Upper lobe of left lung (tissue), 6 donors: ENCODE measurements around the gene ANKRD1. TPM values are rescaled to one million over a fixed set of nuclear protein-coding genes. Genes with fewer than 3 reads are reported as not detected.
"Not testable (repeated sequence)": the region's sequence is repeated elsewhere in the genome, so short reads cannot be mapped to it uniquely, and the experiment has no call there.

Experiments used
- ATAC-seq, 2 donors: fragments of 200-7000 bp; cut with Tn5 transposase; one replicate each; pipeline ENCODE4 v1.9.1; 2022; ENCODE audit warnings: mild to moderate bottlenecking in 2 of 2, moderate library complexity in 2 of 2; ENCODE audit not compliant: low FRiP score in 2 of 2
- DNase-seq, 2 donors: peaks; one replicate each; pipeline ENCODE4 v3.0.0-alpha.2; 2019 to 2020
- H3K27ac ChIP-seq, 4 donors: fragments of 200-600 bp; sonication (generic); one replicate each; pipeline ENCODE4 v1.5.1; 2016 to 2019
- H3K27me3 ChIP-seq, 4 donors: fragments of 200-600 bp; sonication (generic); one replicate each; pipeline ENCODE4 v1.5.1; 2017 to 2019
- H3K36me3 ChIP-seq, 4 donors: fragments of 200-600 bp; sonication (generic); one replicate each; pipeline ENCODE4 v1.5.1; 2016 to 2019
- H3K4me1 ChIP-seq, 4 donors: fragments of 200-600 bp; sonication (generic); one replicate each; pipeline ENCODE4 v1.5.1; 2018 to 2019
- H3K4me3 ChIP-seq, 4 donors: fragments of 200-600 bp; sonication (generic); one replicate each; pipeline ENCODE4 v1.5.1; 2017 to 2019; ENCODE audit warnings: mild to moderate bottlenecking in 2 of 4, moderate library complexity in 1 of 4
- H3K9me3 ChIP-seq, 4 donors: fragments of 200-600 bp; sonication (generic); one replicate each; pipeline ENCODE4 v1.5.1; 2018 to 2019
- EP300 ChIP-seq, 4 donors: sonication (generic); formaldehyde crosslinking; IDR thresholded peaks; one replicate each; pipeline ENCODE4 v1.5.1; 2017; ENCODE audit warnings: antibody characterized with exemption in 4 of 4, control low read depth in 2 of 4
- POLR2A ChIP-seq, 4 donors: fragments of 450-650 bp; IDR thresholded peaks; one replicate each; pipeline ENCODE4 v1.5.1; 2016 to 2017; ENCODE audit warnings: antibody characterized with exemption in 4 of 4, mild to moderate bottlenecking in 2 of 4
- POLR2AphosphoS5 ChIP-seq, 2 donors: sonication (generic); formaldehyde crosslinking; IDR thresholded peaks; one replicate each; pipeline ENCODE4 v1.5.1; 2017; ENCODE audit warnings: antibody characterized with exemption in 2 of 2
- WGBS, 2 donors: methylation state at CpG; one replicate each; pipeline ENCODE4 v1.1.5; 2017 to 2018; 5-methylcytosine and 5-hydroxymethylcytosine counted together
- total RNA-seq, 6 donors: library from RNA; depleted of rRNA in 4 of 6; stranded (reverse); fragments of >200 nt in 4 of 6; gene quantifications; one replicate each; pipeline versions ENCODE4 v1.1.0 to v1.2.1, GENCODE V29; 2016 to 2021
- TF ChIP-seq, protein P1 (sequence below), 6 experiments: fragments of 450-650 bp in 4 of 6; fragments of 200-600 bp in 2 of 6; sonication (generic) in 2 of 6; IDR thresholded peaks; one replicate each; pipeline ENCODE4 v1.5.1; 2016 to 2019; ENCODE audit warnings: antibody characterized with exemption in 6 of 6
- donor health status: DM: no; HTN: no; CAD: no; lungs with moderate emphysema.
- donor health status: DM: no; HTN: yes; CAD: no; lungs with severe emphysema.

ANKRD1 gene
- total RNA-seq, 6 donors from 2014 or later: 28.0 to 223 (median 46.6) TPM; not detected in 1

DNA sequence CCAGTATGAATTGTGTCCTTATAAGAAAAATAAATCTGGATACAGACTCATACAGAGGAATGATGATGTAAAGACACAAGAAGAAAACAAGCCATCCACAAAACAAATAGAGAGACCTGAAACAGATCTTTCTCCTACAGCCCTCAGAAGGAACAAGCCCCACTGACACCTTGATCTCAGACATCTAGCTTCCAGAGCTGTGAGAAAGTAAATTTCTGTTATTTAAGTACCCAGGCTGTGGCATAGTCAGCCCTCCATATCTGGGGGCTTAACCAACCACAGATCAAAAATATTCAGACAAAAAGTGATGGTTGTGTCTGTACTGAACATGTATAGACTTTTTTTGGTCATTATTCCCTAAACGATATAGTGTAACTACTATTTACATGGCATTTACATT is 23.9 kb upstream of the ANKRD1 start:
- DNase-seq (no peak), ATAC-seq (no peak)
- no peaks in the 10 kb centered on the region for H3K36me3 ChIP-seq
- H3K27me3 ChIP-seq: no peaks in the 10 kb centered on the region
- H3K27ac ChIP-seq: no peak overlapping the region
- no peak overlapping the region for H3K4me3 ChIP-seq
- H3K9me3 ChIP-seq: no peaks in the 10 kb centered on the region
- WGBS, 2 donors: 0% methylated on average over 1 of the region's 1 CpG
- no peaks in the 10 kb centered on the region for H3K4me1 ChIP-seq
- no peak for TF ChIP-seq POLR2A (IDR thresholded peaks at IDR 0.05)
- TF ChIP-seq EP300 (IDR thresholded peaks at IDR 0.05): no peak
- TF ChIP-seq POLR2AphosphoS5 (IDR thresholded peaks at IDR 0.05): no peak
- TF ChIP-seq, protein P1, sequence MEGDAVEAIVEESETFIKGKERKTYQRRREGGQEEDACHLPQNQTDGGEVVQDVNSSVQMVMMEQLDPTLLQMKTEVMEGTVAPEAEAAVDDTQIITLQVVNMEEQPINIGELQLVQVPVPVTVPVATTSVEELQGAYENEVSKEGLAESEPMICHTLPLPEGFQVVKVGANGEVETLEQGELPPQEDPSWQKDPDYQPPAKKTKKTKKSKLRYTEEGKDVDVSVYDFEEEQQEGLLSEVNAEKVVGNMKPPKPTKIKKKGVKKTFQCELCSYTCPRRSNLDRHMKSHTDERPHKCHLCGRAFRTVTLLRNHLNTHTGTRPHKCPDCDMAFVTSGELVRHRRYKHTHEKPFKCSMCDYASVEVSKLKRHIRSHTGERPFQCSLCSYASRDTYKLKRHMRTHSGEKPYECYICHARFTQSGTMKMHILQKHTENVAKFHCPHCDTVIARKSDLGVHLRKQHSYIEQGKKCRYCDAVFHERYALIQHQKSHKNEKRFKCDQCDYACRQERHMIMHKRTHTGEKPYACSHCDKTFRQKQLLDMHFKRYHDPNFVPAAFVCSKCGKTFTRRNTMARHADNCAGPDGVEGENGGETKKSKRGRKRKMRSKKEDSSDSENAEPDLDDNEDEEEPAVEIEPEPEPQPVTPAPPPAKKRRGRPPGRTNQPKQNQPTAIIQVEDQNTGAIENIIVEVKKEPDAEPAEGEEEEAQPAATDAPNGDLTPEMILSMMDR (IDR thresholded peaks at IDR 0.05): no peak

- not testable (repeated sequence) for H3K4me3 ChIP-seq, H3K4me1 ChIP-seq, DNase-seq, H3K27ac ChIP-seq, H3K9me3 ChIP-seq, H3K36me3 ChIP-seq, H3K27me3 ChIP-seq, ATAC-seq
- 54 to 78% methylated on average over 3 of the region's 3 CpGs for WGBS, 2 donors
These were observed 22.1 kb upstream of the ANKRD1 start for GRCh38 chr10:90942980-90943379.

DNA sequence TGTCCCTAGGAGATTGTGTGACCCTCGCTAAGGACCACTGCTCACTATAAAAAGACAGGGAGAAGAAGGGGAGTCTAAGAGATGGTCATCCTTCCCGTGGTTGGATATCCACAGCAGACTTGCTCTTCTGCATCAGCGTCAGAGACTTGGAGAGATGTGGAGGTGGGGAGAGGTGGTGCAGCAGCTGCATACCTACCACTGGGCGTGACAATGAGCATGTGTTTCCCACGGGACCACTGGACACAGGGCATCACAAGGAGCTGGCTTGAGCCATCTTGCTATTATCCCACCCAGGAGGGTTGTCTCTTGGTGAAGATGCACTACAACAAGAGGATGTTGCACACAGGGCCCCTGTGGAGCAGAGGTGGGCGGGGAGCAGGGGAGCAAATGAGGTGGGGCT is 18.8 kb upstream of the ANKRD1 start:
- ATAC-seq (no peak), DNase-seq (no peak)
- TF ChIP-seq EP300 (IDR thresholded peaks at IDR 0.05): no peak
- TF ChIP-seq POLR2A (IDR thresholded peaks at IDR 0.05): no peak
- TF ChIP-seq POLR2AphosphoS5 (IDR thresholded peaks at IDR 0.05): no peak
- TF ChIP-seq, protein P1 (IDR thresholded peaks at IDR 0.05): no peak
- H3K27me3 ChIP-seq: no peaks in the 10 kb centered on the region
- no peaks in the 10 kb centered on the region for H3K36me3 ChIP-seq
- no peak overlapping the region for H3K4me3 ChIP-seq
- no peaks in the 10 kb centered on the region for H3K9me3 ChIP-seq
- H3K4me1 ChIP-seq: no peaks in the 10 kb centered on the region
- H3K27ac ChIP-seq: no peak overlapping the region
- WGBS, 2 donors: 88 to 89% methylated on average over 6 of the region's 6 CpGs

GRCh38 chr10:90939116-90939515 is 18.2 kb upstream of the ANKRD1 start:
- no peaks in the 10 kb centered on the region for H3K9me3 ChIP-seq
- no peak for DNase-seq
- TF ChIP-seq POLR2A (IDR thresholded peaks at IDR 0.05): no peak
- no peak for TF ChIP-seq POLR2AphosphoS5 (IDR thresholded peaks at IDR 0.05)
- TF ChIP-seq EP300 (IDR thresholded peaks at IDR 0.05): no peak
- TF ChIP-seq, protein P1 (IDR thresholded peaks at IDR 0.05): no peak
- no peak for ATAC-seq
- H3K4me3 ChIP-seq: no peak overlapping the region
- H3K27me3 ChIP-seq: no peaks in the 10 kb centered on the region
- 57 to 67% methylated on average over 1 of the region's 1 CpG for WGBS, 2 donors
- H3K27ac ChIP-seq: no peak overlapping the region
- H3K4me1 ChIP-seq: peaks cover 0 to 2% (median 0%) of the 10 kb centered on the region in 4 donors
- no peaks in the 10 kb centered on the region for H3K36me3 ChIP-seq

DNA sequence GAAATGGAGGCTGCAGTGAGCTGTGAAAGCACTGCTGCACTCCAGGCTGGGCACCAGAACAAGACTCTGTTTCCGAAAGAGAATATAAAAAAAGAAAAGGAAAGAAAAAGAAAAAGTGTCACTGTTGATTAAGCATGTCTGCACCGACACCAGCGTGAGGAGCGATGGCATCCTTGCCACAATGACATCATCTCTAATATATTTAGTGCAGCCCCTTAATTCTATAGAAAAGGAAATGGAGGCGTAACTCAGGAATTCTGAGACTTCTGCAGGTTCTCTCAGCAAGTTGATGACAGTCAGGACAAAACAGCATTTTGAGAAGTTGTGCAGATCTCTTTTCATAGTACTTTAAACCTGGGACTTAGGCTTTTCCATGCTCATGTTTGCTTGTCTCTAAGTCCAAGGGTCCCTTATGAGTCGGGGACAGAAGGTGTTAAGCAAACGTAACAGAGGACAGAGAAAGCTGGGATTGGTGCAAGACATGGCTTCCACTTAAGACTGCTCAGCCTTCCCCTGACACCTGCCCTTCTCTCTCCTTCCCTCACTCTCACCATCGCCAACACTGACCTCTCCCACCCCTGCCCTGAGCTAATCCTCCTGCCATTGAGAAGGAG is 16.9 kb upstream of the ANKRD1 start:
- Histone ChIP-seq H3K4me3 (no peak overlapping the region), H3K9me3 (no peaks in the 10 kb centered on the region), H3K27ac (no peak overlapping the region), H3K27me3 (no peaks in the 10 kb centered on the region), H3K36me3 (no peaks in the 10 kb centered on the region), H3K4me1 (peaks cover 0 to 2% (median 1%) of the 10 kb centered on the region in 4 donors)
- ATAC-seq (no peak), DNase-seq (no peak)
- WGBS, 2 donors: 91 to 94% methylated on average over 8 of the region's 8 CpGs
- TF ChIP-seq POLR2A (IDR thresholded peaks at IDR 0.05) (no peak), POLR2AphosphoS5 (IDR thresholded peaks at IDR 0.05) (no peak), EP300 (IDR thresholded peaks at IDR 0.05) (no peak)
- TF ChIP-seq, protein P1 (IDR thresholded peaks at IDR 0.05): no peak
